GM12874 (cell line): ENCODE results near the gene IVD.

ENCODE experiments used
- TF ChIP-seq, protein P1 (sequence below): IDR thresholded peaks from 2 replicates; pipeline ENCODE4 v1.5.1; 2011; ENCODE audit warnings: low read depth, mild to moderate bottlenecking, control low read depth, low read length, moderate library complexity; ENCODE audit not compliant: insufficient read depth

Gene IVD

DNA sequence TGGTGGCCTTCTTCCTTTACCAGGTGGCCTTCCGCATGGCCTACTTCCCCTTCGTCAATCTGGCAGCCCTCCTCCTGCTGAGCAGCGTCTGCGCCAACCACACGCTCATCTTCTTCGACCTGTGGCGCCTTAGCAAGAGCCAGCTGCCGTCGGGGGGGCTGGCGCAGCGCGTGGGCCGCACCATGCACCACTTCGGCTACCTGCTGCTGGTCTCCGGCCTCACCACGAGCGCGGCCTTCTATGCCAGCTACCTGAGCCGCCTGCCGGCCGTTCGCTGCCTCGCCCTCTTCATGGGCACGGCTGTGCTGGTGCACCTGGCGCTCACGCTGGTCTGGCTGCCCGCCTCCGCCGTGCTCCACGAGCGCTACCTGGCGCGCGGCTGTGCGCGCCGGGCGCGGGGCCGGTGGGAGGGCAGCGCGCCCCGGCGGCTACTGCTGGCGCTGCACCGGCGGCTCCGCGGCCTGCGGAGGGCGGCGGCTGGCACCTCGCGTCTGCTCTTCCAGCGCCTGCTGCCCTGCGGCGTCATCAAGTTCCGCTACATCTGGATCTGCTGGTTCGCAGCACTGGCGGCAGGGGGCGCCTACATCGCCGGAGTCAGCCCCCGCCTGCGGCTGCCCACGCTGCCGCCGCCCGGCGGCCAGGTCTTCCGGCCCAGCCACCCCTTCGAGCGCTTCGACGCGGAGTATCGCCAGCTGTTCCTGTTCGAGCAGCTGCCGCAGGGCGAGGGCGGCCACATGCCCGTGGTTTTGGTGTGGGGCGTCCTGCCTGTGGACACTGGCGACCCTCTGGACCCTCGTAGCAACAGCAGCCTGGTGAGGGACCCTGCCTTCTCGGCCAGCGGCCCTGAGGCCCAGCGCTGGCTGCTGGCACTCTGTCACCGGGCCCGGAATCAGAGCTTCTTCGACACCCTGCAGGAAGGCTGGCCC, 37.6 kb upstream of the IVD start:
- TF ChIP-seq, protein P1, sequence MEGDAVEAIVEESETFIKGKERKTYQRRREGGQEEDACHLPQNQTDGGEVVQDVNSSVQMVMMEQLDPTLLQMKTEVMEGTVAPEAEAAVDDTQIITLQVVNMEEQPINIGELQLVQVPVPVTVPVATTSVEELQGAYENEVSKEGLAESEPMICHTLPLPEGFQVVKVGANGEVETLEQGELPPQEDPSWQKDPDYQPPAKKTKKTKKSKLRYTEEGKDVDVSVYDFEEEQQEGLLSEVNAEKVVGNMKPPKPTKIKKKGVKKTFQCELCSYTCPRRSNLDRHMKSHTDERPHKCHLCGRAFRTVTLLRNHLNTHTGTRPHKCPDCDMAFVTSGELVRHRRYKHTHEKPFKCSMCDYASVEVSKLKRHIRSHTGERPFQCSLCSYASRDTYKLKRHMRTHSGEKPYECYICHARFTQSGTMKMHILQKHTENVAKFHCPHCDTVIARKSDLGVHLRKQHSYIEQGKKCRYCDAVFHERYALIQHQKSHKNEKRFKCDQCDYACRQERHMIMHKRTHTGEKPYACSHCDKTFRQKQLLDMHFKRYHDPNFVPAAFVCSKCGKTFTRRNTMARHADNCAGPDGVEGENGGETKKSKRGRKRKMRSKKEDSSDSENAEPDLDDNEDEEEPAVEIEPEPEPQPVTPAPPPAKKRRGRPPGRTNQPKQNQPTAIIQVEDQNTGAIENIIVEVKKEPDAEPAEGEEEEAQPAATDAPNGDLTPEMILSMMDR, result peak; percentile 93

DNA sequence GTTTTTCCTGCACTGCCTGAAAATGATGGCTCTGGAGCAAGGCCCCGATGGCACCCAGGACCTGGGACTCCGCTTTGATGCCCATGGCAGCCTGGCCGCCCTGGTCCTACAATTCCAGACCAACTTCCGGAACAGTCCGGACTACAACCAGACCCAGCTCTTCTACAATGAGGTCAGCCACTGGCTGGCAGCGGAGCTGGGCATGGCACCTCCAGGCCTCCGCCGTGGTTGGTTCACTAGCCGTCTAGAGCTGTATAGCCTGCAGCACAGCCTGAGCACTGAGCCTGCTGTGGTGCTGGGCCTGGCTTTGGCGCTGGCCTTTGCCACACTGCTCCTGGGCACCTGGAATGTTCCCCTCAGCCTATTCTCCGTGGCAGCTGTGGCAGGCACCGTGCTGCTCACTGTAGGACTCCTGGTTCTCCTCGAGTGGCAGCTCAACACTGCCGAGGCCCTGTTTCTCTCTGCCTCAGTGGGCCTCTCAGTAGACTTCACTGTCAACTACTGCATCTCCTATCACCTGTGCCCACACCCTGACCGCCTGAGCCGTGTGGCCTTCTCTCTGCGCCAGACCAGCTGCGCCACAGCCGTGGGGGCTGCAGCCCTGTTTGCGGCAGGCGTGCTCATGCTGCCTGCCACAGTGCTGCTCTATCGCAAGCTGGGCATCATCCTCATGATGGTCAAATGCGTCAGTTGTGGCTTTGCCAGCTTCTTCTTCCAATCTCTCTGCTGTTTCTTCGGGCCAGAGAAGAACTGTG, 36.7 kb upstream of the IVD start:
- TF ChIP-seq, protein P1, result no peak

DNA sequence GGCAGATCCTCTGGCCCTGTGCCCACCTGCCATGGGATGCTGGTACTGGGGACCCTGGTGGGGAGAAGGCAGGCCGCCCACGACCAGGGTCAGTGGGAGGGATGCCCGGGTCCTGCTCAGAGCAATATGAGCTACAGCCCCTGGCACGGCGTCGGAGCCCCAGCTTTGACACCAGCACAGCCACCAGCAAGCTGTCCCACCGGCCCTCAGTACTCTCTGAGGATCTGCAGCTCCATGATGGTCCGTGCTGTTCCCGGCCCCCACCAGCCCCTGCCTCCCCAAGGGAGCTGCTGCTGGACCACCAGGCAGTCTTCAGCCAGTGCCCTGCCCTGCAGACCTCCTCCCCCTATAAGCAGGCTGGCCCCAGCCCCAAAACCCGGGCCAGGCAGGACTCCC, 36.1 kb upstream of the IVD start:
- TF ChIP-seq, protein P1, result no peak

DNA sequence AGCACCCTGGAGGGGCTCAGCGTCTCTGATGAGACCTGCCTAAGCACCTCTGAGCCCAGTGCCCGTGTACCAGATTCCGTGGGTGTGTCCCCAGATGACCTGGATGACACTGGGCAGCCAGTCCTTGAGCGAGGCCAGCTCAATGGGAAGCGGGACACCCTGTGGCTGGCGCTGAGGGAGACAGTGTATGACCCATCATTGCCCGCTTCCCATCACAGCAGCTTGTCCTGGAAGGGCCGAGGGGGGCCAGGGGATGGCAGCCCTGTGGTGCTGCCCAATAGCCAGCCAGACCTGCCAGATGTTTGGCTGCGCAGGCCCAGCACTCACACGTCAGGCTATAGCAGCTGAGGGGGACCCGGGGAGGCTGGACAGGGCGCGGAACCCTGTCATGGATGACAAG, 35.6 kb upstream of the IVD start:
- TF ChIP-seq, protein P1, result no peak

DNA sequence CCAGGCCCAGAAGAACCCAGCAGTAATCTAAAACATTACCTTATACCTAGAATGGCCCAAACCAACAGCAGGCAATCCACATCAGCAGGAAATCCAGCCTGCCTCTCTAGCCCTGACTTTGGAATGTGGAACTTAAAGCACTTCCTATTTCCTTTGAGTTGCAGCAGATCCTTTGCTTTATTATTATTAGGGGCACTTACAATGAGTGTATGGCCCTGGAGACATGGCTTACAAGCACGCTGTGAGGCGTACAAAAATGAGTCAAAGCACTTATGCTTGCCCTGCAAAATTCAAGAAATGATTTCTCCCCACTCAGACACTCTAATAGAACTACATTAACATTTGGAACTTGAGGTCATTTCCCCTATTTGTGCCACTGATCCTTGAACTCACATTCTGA, 32.6 kb upstream of the IVD start:
- TF ChIP-seq, protein P1, result no peak

DNA sequence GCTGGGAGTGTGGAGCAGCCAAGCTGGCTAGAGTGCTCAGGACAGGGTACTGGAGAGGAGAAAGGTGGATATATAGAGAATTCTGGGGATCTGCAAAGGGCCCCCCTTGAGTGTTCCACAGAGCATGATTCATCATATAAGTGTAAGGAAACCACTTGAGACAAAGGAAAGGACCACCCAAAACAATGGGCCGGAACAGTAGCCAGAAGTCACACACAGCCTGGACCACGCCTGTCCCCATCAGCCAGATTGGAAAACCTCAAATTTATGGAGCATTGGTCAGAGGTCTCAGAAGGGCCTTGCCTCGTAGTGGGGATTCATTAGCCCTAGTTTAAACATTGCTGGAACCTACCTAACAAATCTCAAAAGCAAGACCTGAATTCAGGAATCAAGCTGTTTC, 28.0 kb upstream of the IVD start:
- TF ChIP-seq, protein P1, result no peak

DNA sequence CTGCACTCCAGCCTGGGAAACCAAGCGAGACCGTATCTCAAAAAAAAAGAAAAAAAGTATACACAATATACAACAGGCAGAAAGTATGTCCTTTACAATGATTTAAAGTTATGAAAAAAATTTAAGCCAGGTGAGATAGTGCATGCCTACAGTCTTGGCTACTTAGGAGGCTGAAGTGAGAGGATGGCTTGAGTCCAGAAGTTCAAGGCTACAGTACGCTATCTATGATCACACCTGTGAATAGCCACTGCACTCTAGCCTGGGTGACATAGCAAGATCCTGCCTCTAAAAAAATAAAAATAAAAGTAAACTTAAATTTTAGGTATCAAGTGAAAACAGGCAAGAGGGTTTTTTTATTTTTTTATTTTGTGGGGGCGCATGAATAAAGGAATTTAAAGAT, 26.2 kb upstream of the IVD start:
- TF ChIP-seq, protein P1, result no peak
